Osteoblast (primary cell): ENCODE data around the gene CELF4. TPM values are rescaled to one million over a fixed set of nuclear protein-coding genes. Genes with fewer than 3 reads are reported as not detected.

Experiments
- DNase-seq: peaks from one replicate; pipeline ENCODE4 v3.0.0; 2011; ENCODE audit warnings: low spot score, mixed read lengths; ENCODE audit not compliant: insufficient read length; ENCODE audit errors: missing footprints
- H2AFZ ChIP-seq: 2 replicates; pipeline ENCODE4 v1.6.0; 2011; ENCODE audit warnings: mild to moderate bottlenecking, low read length
- H3K27ac ChIP-seq: 2 replicates; pipeline ENCODE4 v1.5.1; 2011; ENCODE audit warnings: mild to moderate bottlenecking, low read depth, low read length, moderate library complexity
- H3K27me3 ChIP-seq: 2 replicates; pipeline ENCODE4 v1.6.0; 2012; ENCODE audit warnings: mild to moderate bottlenecking, control low read depth, inconsistent platforms, low read length, moderate library complexity; ENCODE audit not compliant: insufficient read depth
- H3K36me3 ChIP-seq: 2 replicates; pipeline ENCODE4 v1.5.1; 2011; ENCODE audit warnings: mild to moderate bottlenecking, low read length, control low read depth, moderate library complexity; ENCODE audit not compliant: insufficient read depth
- H3K4me1 ChIP-seq: 2 replicates; pipeline ENCODE4 v1.5.1; 2011; ENCODE audit warnings: mild to moderate bottlenecking, low read length, control low read depth, moderate library complexity; ENCODE audit not compliant: insufficient read depth
- H3K4me2 ChIP-seq: 2 replicates; pipeline ENCODE4 v1.6.0; 2011; ENCODE audit warnings: mild to moderate bottlenecking, low read length; ENCODE audit not compliant: insufficient read depth
- H3K4me3 ChIP-seq: fragments of 200-600 bp; sonication (generic); 3 replicates; pipeline ENCODE4 v1.5.1; 2012; ENCODE audit warnings: mild to moderate bottlenecking, low read length, inconsistent platforms; ENCODE audit not compliant: insufficient read depth
- H3K79me2 ChIP-seq: 2 replicates; pipeline ENCODE4 v1.6.0; 2012; ENCODE audit warnings: mild to moderate bottlenecking, low read length, control low read depth, inconsistent platforms; ENCODE audit not compliant: insufficient read depth
- H3K9me3 ChIP-seq: 2 replicates; pipeline ENCODE4 v1.5.1; 2011; ENCODE audit warnings: low read depth, low read length, control low read depth
- H4K20me1 ChIP-seq: 2 replicates; pipeline ENCODE4 v1.6.0; 2012; ENCODE audit warnings: mild to moderate bottlenecking, low read length, control low read depth; ENCODE audit not compliant: insufficient read depth
- CTCF ChIP-seq: IDR thresholded peaks from 2 replicates; pipeline ENCODE4 v1.5.1; 2011; ENCODE audit warnings: mild to moderate bottlenecking, low read depth, low read length, moderate library complexity; ENCODE audit errors: extremely low read depth
- total RNA-seq: library from RNA; depleted of rRNA; stranded (reverse); fragments of >200 nt; gene quantifications from 2 replicates; pipeline ENCODE4 v1.2.3, GENCODE V29; 2012

CELF4 gene
- total RNA-seq, 1 donor: not detected

GRCh38 chr18:37486848-37487247, 78.8 kb downstream of the CELF4 start:
- no peak for TF ChIP-seq CTCF
- H3K4me3 ChIP-seq: no peak overlapping the region

GRCh38 chr18:37484983-37485834, 80.4 kb downstream of the CELF4 start:
- H3K4me1 ChIP-seq: no peaks in the 10 kb centered on the region
- DNase-seq: peak; percentile 86
- H3K27me3 ChIP-seq: peaks cover 26% of the 10 kb centered on the region
- H2AFZ ChIP-seq: no peak overlapping the region
- H3K9me3 ChIP-seq: no peaks in the 10 kb centered on the region
- no peaks in the 10 kb centered on the region for H4K20me1 ChIP-seq
- no peaks in the 10 kb centered on the region for H3K79me2 ChIP-seq
- no peak overlapping the region for H3K4me3 ChIP-seq
- TF ChIP-seq CTCF: no peak
- no peaks in the 10 kb centered on the region for H3K36me3 ChIP-seq
- H3K4me2 ChIP-seq: no peak overlapping the region
- no peak overlapping the region for H3K27ac ChIP-seq

More at GRCh38 chr18:37486848-37487247, 78.8 kb downstream of the CELF4 start:
- Histone ChIP-seq H2AFZ (no peak overlapping the region), H3K36me3 (no peaks in the 10 kb centered on the region), H3K27ac (no peak overlapping the region), H3K4me1 (no peaks in the 10 kb centered on the region), H4K20me1 (no peaks in the 10 kb centered on the region), H3K4me2 (no peak overlapping the region), H3K9me3 (no peaks in the 10 kb centered on the region), H3K27me3 (peaks cover 29% of the 10 kb centered on the region), H3K79me2 (no peaks in the 10 kb centered on the region)
- peak; percentile 59 for DNase-seq

GRCh38 chr18:37483984-37484819, 81.4 kb downstream of the CELF4 start:
- H3K4me3 ChIP-seq: no peak overlapping the region
- DNase-seq: peak; percentile 32
- H4K20me1 ChIP-seq: no peaks in the 10 kb centered on the region
- no peak for TF ChIP-seq CTCF
- H3K79me2 ChIP-seq: no peaks in the 10 kb centered on the region
- no peak overlapping the region for H2AFZ ChIP-seq
- H3K4me2 ChIP-seq: no peak overlapping the region
- no peaks in the 10 kb centered on the region for H3K9me3 ChIP-seq
- no peak overlapping the region for H3K27ac ChIP-seq
- H3K4me1 ChIP-seq: no peaks in the 10 kb centered on the region
- H3K36me3 ChIP-seq: no peaks in the 10 kb centered on the region
- H3K27me3 ChIP-seq: peaks cover 26% of the 10 kb centered on the region
